GM20431 (cell line): ENCODE measurements around the gene CNOT4.

Experiments used
- in situ Hi-C: fragments of 300-500 bp; cut with MseI, MboI; formaldehyde crosslinking; loops from one replicate; pipeline ENCODE4 v1.15.0; 2020; ENCODE audit warnings: low sequenced_read_pairs; ENCODE audit not compliant: unreplicated experiment

Gene CNOT4

DNA sequence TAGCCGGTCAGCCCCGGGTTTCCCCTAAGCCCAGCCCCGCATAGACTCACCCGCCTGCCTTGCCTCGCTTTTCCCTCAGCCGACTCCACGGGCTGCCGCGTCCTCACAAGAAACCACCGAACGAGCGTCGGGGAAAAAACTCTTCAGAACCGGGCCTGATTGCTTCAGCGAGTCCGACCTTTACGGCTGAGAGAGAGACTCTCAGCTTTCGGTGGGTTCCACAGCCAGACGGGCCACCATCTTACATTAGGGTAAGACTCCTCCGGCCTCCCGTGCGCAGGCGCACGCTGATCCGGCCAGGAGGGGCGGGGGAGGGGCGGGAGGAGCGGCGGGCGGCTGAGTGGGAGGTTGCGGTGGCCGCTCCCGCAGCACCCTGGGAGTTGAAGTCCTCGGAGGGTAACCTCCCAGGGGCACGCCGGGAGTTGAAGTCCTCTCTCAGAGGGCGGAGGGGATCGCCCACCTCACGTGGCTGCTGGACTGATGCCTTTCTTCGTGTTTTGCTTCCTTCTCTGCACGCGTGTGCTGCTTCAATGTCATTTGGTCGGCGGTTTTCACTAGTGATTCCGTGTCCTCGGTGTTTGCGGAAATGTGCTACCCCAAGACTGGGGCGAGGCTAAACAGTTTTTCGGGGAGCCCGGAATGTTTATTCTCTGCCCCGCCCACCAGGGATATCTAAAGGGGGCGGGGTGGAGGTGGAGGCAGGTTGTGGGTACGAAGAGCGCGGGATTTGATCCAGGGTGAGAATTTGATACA, at the start of gene CNOT4:
CNOT4 (minus strand) TSS at position 264 of the 753 bp plus-strand sequence. CDS start 71,771 bp downstream, outside the sequence.
- in situ Hi-C loops: no loop called here

DNA sequence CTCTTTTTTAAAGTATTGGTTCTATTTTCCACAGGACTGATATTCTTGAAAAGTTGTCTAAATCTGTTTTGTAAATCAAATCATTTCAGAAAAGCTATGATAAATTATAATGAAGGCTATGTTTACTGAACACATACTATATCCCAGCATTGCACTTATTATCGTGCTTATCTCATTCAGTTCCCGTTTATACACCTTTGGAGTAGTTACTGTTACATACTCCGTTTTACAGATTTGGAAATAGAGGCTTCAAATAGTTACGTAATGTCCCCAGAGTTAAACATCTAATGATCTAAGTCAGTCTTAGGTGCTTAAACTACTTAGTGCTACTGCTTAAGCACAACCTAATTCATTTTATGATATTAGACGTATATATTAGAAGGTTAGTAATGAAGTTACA, 49.0 kb upstream of the CNOT4 start:
- in situ Hi-C loops: no loop called here

GRCh38 chr7:135558337-135558767, 48.5 kb upstream of the CNOT4 start:
- in situ Hi-C loops: no loop called here

- in situ Hi-C loops: no loop called here
Observed at GRCh38 chr7:135557455-135558336, 47.8 kb upstream of the CNOT4 start, which contains the start of gene NUP205. Gene NUP205 (plus strand): TSS chr7:135557917. CDS start chr7:135557945, 28 bp downstream.

- in situ Hi-C loops: no loop called here
Observed at GRCh38 chr7:135553346-135553745, 43.4 kb upstream of the CNOT4 start.

- in situ Hi-C loops: no loop called here
Observed at GRCh38 chr7:135552148-135552547, 42.2 kb upstream of the CNOT4 start.

GRCh38 chr7:135550196-135550595, 40.3 kb upstream of the CNOT4 start:
- in situ Hi-C loops: no loop called here

DNA sequence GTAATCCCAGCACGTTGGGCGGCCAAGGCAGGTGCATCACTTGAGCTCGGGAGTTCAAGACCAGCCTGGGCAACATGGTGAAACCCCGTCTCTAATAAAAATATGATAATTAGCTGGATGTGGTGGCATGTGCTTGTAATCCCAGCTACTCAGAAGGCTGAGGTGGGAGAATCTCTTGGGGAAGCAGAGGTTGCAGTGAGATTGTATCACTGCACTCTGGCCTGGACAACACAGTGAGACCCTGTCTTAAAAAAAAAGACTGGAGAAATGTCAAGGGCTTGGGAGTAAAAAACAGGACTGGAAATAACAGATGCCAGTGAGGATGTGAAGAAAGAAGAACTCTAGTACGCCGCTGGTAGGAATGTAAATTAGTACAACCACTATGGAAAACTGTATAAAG, 31.1 kb upstream of the CNOT4 start:
- in situ Hi-C loops: no loop called here

GRCh38 chr7:135539629-135540028, 29.7 kb upstream of the CNOT4 start:
- in situ Hi-C loops: no loop called here

DNA sequence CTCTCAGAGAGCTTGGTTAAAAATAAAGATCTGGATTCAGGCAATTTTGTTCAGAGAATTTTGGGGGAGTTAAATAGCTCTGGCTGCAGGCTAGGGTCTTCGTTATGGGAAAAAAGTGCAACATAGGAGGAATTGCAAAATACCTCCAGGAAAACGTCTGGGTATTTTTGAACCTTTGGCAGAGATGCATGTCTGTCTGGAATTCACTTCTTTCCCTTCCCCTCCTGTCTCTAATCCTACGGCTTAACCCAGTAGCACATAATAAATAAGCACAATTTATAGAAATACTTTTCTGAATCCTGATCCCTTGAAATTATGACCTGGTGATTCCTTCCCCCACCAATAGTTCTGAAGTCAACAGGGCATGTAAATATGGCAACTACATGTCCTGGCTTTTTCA, 28.5 kb upstream of the CNOT4 start:
- in situ Hi-C loops: no loop called here

DNA sequence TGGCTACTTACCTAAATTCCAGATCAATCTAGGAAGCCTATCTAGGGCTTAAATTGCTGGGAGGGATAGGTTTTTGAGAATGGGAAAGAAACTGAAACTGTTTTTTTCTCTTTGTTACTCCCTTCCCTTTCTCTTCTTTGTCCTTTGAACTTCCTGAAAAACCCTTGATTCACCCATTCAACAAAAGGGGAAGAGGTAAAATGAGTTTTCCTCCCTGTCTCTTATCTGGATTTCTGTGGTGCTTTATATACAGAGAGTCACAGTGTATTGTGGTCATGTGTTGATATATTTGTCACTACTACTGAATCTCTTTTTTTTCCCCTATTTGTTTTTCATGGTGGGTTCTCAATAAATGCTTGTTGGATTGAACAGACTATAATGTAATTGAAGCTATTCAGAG, 28.0 kb upstream of the CNOT4 start:
- in situ Hi-C loops: no loop called here

DNA sequence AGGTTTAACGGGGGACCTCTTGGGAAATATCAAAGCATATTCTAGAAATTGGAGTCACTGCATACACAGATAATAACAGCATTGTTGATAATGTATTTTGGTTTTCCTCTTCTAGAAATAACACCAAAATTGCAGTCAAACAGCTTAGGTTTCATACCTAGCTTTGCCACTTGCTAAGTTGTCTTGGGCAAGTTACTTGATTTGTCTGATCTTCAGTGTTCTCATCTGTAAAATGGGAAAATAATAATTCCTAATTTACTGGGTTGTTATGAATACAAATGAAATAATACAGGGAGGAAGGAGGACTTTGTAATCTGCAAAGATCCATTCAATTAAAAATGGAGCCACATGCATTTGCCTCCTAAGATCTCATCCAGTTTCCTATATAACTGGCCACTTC, 27.6 kb upstream of the CNOT4 start:
- in situ Hi-C loops: no loop called here

DNA sequence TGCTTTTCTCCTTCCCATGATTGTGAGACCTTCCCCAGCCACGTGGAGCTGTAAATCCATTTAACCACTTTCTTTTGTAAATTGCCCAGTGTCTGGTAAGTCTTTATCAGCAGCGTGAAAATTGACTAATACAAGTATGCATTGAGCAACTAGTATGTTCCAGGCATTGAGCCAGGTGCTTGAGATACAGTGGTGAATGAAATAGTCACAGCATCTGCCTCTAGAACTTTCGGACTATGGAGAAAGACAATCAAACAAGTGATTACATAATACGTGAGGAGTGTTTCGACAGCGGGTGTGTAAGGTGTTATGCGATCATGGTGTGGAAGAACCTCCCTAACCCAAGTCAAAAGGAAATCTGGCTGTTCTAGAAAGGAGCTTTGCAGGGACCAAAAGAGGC, 26.2 kb upstream of the CNOT4 start:
- in situ Hi-C loops: no loop called here

- in situ Hi-C loops: no loop called here
Observed at GRCh38 chr7:135527025-135527424, 17.1 kb upstream of the CNOT4 start.

GRCh38 chr7:135525426-135525825, 15.5 kb upstream of the CNOT4 start:
- in situ Hi-C loops: no loop called here

- in situ Hi-C loops: no loop called here
Observed at GRCh38 chr7:135523146-135523545, 13.2 kb upstream of the CNOT4 start.

DNA sequence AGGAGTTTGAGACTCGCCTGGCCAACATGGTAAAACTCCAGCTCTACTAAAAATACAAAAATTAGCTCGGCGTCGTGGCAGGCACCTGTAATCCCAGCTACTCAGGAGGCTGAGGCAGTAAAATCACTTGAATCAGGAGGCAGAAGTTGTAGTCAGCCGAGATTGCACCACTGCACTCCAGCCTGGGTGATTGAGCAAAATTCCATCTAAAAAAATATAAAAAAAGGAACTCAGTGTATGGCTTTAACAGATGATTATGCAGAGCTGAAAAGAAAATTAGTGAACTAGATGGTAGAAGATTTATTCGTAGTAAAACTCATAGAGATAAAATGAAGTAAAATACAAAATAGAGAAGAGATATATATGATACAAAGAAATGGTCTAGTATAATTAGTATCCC, 12.6 kb upstream of the CNOT4 start:
- in situ Hi-C loops: no loop called here

DNA sequence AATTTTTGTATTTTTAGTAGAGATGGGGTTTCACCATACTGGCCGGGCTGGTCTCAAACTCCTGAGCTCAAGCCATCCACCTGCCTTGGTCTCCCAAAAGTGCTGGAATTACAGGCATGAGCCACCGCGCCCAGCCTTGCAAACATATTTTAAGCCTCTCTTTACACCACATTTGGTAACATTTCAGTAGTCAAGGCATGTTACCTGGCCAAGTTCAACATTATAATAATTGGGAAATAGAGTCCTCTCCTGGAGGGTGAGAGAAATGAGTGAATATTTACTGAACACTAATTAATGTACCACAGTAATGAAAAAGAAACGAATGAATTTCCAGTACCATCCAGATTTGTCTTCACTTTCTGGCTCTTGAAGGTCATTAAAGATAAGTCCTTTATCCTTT, 10.0 kb upstream of the CNOT4 start:
- in situ Hi-C loops: no loop called here

DNA sequence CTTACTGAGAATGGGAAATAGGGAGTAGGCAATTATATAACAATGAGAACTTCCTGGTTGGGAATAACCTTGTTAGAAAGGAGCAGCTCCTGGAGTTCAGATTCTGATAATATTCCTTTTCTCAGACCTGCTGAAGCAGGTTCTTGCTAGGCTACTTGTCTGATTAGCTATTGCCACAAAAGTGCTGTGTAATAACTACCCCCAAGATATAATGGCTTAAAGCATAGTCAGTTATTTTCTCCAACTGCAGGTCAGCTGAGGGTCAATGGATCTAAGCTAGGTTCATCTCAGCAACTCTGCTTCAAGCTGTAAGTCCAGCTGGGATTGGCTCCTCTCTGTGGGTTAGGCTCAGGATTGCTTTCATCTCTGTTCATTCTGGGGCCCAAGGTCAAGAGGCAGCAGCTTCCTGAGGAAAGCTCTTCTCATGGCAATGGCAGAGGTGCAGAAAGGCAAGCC, 9.4 kb upstream of the CNOT4 start:
- in situ Hi-C loops: no loop called here

DNA sequence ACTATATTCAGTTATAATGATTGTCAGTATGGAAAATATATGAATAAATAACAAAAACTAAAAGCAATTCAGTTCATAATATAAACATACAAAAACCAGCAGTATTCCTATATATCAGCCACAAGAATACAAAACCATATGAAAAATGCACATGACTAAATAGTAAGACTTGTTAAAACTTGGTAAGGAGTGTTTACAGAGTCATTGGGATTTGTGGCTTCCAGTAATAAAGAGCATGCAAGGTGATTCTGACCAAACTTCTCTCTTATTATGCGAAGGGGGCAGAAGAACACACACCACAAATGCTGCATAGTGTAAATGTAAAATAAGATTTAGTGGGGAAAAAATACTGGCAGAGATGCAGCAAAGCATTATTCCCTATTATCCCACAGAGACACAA, 8.8 kb upstream of the CNOT4 start:
- in situ Hi-C loops: no loop called here

GRCh38 chr7:135517060-135517459, 7.2 kb upstream of the CNOT4 start:
- in situ Hi-C loops: no loop called here
